ENCODE data around the gene TIMM13.
"Not testable (repeated sequence)": the region's sequence is repeated elsewhere in the genome, so short reads cannot be mapped to it uniquely, and the experiment has no call there.

The TIMM13 gene

GRCh38 chr19:2429917-2430535, 2.6 kb upstream of the TIMM13 start:
- no peak for DNase-seq

- DNase-seq = no peak
These were observed 1.6 kb upstream of the TIMM13 start for GRCh38 chr19:2428756-2429711.

- DNase-seq = no peak
These were observed 920 bp upstream of the TIMM13 start for GRCh38 chr19:2428321-2428690.

- DNase-seq = no peak
These were observed 566 bp downstream of the TIMM13 start for GRCh38 chr19:2426611-2427428.

DNA sequence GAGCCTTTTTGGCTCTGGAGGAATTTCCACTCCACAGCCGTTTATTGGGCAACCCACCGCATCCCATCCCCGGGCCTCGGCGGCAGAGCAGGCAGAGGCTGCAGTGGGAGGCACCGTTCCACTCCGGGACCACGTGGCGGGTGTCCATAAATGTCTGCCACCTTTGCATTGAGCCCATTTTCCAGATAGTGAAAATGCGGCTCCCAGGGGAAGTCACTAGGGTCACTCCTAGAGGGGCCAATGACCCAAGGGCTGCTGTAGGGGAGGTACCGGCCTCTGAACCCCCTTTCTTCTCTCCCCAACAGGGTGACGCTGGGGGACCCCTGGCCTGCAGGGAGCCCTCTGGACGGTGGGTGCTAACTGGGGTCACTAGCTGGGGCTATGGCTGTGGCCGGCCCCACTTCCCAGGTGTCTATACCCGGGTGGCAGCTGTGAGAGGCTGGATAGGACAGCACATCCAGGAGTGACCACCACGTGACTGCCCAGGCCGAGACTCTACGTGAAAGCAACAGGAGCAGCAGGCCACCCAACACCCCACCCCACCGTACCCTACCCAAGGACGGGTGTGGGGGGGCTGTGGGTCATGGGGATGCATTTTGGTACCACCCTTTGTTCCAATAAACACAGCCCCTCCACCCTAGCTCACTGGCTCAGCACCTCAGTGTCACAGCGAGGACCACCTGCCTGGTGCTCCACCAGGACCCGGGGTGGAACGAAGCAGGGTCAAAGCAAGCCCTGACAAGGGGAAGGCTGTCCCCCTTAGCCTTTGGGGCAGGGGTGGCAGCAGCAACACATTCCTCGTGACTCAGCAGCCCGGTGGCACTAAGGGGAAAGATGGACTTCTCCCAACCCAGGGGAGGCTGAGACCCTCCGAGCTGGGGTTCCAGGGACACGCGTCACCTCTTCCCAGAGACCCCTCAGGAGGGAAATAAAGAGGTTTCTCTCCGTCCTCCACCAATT, 1.5 kb downstream of the TIMM13 start:
- DNase-seq = no peak

DNA sequence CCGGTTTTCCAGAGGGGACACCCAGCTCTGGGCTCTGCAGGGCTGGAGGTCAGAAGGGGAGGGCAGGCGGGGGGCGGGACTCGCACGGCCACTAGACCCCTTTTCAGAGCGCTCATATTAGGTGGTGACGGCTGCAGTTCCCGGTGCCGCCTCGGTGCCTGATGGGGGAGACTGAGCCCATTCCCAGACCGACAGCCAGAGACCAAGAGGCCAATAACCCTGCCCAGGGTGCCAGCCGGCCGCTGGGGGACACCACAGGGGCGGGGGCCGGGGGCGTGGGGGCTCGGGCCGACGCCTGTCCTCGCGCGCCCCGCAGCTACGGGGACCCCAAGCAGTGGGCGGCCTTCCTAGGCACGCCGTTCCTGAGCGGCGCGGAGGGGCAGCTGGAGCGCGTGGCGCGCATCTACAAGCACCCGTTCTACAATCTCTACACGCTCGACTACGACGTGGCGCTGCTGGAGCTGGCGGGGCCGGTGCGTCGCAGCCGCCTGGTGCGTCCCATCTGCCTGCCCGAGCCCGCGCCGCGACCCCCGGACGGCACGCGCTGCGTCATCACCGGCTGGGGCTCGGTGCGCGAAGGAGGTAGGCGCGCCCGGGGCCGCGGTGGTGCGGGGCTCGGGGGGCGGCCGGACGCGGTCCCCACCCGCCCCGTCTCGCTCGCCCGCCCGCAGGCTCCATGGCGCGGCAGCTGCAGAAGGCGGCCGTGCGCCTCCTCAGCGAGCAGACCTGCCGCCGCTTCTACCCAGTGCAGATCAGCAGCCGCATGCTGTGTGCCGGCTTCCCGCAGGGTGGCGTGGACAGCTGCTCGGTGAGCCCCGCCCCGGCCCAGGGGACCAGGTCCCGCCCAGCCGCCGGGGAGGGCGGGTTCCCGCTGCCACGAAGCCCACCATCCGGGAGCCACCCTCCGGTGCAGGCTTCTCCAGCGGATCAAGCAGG, 2.4 kb downstream of the TIMM13 start:
- no peak for DNase-seq

- no peak for DNase-seq
These were observed 3.3 kb downstream of the TIMM13 start for GRCh38 chr19:2423915-2424685.

GRCh38 chr19:2423071-2423914, 4.1 kb downstream of the TIMM13 start:
- no peak for DNase-seq

- DNase-seq = no peak
These were observed 5.6 kb downstream of the TIMM13 start for GRCh38 chr19:2421581-2422306.

GRCh38 chr19:2420490-2420889, 6.9 kb downstream of the TIMM13 start:
- no peak for DNase-seq

DNA sequence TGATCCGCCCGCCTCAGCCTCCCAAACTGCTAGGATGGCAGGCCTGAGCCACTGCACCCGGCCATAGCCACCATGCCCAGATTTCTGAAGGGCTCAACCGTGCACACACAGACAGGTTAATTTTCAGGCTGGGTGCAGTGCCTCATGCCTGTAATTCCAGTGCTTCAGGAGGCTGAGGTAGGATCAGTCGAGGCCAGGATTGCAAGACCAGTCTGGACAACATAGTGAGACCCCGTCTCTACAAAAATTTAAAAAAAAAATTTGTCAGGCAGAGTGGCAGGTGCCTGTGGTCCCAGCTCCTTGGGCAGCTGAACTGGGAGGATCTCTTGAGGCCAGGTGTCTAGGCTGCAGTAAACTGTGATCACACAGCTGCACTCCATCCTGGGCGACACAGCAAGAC, 7.6 kb downstream of the TIMM13 start:
- no peak for DNase-seq

DNA sequence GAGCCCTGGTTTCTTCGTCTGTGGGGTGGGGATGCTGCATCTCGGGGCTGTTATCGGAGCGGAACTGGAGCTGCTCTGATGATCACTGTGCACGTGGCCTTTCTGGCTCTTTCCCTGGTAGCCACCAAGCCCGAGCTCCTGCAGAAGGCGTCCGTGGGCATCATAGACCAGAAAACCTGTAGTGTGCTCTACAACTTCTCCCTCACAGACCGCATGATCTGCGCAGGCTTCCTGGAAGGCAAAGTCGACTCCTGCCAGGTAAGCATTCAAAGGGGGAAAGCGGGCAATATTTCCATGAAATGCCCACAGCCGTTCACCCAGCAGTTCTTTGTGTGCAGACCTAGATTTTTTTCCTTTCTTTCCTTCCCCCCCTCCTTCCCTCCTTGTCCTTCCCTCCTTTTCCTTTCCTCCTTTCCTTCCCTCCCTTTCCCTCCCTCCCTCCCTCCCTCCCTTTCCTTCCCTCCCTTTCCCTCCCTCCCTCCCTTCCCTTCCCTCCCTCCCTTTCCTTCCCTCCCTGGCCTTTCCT, 9.4 kb downstream of the TIMM13 start:
- DNase-seq = no peak

DNA sequence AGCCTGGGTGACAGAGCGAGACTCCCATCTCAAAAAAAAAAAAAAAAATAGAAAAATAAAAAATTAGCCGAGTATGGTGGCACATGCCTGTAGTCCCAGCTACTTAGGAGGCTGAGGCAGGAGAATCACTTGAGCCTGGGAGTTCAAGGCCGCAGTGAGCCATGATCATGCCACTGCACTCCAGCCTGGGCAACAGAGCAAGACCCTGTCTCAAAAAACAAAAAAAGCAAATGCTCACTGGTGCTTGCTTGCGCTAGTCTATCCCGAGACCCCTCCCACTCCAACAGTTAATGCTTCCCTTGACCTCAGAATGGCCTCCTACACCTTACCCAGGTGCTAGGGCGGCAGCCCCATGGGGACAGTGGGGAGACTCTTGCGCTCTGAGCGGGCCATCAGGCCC, 9.9 kb downstream of the TIMM13 start:
- not testable (repeated sequence) for DNase-seq

GRCh38 chr19:2416321-2417097, 10.9 kb downstream of the TIMM13 start:
- DNase-seq = no peak

DNA sequence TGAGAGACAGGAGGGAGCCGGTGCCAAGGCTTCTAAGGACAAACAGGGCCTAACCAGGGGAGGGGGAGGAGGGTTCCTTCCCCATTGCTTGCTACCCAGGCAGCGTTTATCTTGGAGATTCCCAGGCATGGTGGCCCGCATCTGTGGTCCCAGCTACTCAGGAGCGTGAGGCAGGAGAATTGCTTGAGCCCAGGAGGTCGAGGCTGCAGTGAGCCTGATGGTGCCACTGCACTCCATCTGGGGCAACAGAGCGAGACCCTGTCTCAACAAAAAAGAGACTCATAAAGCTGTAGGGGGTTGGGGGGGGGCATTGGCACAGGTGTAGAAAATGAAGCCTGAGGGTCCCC, 11.4 kb downstream of the TIMM13 start:
- no peak for DNase-seq

GRCh38 chr19:2415281-2415972, 12.0 kb downstream of the TIMM13 start:
- DNase-seq = no peak

GRCh38 chr19:2413629-2414028, 13.8 kb downstream of the TIMM13 start:
- DNase-seq = no peak

All from T-helper 9 cell (primary cell).